HG03139 (cell line): ENCODE results near the gene PLEKHG1.

ENCODE experiments used
- ATAC-seq: cut with Tn5 transposase; IDR thresholded peaks from one replicate; pipeline ENCODE4 v1.9.1; 2021; ENCODE audit not compliant: unreplicated experiment

PLEKHG1 gene

DNA sequence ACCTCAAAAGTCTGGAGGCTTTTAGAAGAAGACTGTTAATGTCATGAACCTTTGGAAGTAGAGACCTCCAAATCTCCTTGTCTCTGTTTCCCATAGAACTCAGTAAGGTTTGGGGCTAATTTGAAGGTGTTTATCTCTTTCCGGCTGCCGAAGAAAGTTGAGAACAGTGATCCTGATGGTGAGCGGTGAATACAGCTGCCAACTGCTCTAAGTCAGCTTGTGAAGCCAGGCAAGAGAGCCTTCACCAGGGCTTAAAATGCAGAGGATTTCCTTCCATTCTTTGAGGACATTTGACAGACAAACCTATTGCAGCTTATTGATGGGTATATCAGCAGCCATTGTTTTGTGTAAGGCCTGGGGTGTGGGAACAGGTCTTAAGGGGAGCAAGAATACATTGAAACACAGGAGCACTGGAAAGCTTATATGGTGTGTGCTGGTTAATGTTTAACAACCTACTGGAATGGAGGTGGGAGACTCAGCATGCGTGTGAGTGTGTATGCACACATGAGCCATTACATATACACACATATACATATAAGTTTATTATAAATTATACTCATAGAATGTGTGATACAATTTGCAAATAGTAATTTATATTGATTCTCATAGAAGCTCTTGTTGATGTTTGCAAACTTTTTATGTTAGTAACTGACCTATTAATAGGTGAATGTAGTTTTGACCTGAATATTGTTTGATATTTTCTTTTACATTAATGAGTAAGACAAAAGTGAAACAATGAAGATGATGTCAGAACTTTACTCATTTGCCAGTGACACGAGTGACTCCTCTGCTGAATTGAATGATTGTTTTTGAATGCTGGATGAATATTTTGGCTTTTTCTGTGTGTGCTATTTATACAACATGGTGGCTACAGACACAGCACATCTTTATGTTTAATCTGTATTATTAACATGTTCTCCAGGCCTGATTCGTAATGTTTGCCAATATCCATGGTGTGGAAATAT, 18.1 kb downstream of the PLEKHG1 start:
- ATAC-seq, result no peak

DNA sequence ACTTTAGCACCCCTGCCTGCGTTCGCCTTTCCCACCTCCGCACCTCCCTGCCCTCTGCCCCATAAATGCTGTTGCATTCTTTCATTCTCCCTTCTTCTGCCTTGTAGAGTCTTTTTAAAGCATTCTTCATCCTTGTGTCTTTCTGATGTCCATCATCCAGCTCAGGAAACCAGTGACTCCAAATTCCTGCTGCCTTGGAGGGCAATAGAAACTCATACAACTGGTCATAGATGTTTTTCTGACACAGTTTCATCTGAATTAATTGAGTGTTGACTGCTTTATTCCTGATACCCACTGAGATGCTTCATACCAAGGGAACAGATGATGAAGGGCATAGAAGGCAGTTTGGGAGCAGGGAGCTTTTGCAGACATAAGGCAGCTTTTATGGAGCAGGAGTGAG, 19.6 kb downstream of the PLEKHG1 start:
- ATAC-seq, result no peak

DNA sequence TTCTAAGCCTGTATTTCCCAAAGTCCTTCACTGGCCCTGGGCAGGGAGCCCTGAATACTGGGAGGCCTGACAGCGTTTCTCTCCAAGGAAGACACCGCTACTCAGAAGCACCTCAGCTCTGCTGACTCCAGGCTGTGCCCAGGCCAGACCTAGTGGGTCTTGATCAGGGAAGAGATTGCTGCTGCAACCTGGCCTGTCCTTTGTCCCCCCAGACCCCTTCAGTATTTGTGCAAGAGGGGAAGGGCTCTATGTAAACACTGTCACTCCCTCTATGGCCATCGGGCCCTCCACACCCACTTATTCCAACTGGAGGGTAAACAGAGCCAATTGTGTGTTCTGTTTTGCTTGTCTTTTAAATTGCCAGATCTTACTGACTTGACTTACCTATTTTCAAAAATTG, 20.6 kb downstream of the PLEKHG1 start:
- no peak for ATAC-seq

DNA sequence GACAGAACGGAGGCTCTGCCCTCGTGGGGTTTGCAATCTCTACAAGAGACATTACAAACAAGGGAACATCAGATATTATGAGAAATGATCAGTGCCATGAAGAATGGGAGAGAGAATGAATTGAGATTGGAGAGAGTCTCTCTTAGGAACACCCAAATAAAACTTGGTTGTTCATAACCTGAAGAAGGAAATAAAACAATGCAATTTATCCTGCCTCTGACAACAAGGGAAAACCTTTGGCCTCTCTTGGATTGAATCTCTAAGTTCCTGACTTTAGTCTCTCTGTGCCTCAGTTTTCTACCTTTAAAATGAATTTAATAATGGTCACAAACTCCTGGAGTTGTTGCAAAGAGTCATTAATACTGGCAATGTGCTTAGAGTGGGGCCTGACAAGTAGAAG, 21.1 kb downstream of the PLEKHG1 start:
- no peak for ATAC-seq

DNA sequence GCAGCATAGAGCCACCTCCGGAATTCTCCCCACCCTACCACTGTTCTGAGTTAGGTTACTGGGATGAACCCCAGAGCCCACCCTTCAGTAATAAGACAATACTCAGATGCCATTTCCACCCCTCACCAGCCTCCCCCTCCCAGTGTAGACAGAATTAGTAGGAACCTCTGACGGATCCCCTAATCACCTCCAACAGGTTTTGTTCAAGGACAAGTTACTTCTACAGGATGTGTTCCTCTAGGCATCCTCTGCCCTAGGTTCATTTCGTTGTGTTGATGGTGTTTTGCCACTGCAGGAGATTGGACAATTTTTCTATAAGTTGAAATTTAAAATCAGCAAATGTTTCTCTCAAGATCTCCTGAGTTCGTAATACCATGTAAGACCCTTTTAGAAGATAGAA, 22.8 kb downstream of the PLEKHG1 start:
- no peak for ATAC-seq

DNA sequence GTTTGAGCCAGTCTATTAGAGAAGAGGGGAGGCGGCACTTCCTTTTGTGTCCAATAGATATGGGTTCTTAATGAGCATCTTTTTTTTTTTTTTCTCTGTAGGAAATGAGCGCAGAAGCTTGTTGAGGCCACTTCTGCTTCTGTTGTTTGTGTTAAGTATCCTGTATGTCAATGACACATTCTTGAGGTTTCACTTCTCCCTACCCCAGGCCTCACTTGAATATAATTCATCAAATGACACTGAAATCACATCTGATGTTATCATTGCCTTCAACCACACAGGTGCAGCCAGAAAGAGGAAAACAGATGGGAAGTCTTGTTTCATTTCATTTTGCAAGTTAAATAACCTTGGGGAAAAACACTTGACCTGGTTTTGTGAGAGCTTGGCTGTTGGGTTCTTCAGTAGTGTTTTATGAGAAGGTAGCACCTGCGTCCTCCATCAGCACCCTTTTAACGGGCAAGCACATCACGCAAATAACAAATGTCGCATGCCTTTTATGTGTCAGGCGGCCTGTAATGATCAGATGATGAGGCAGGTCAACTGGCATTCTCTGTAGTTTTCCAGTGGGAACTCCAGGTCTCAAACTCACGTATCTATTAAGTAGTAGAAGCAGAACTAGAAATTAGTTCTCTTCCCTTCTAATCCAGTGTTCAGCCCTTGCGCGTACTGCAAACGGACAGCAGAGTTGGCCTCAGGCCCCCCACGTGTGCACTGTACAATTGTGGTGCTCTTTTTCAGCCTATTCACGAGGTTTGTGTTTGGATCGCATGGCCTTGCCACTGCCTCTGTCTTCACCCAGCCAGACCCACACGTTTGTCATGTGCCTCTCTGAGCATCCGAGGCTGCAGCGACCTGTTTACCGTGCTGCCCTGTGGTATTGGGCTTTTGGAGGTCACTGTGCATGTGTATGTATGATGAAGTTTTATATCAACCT, 23.5 kb downstream of the PLEKHG1 start:
- ATAC-seq, result peak; percentile 96

DNA sequence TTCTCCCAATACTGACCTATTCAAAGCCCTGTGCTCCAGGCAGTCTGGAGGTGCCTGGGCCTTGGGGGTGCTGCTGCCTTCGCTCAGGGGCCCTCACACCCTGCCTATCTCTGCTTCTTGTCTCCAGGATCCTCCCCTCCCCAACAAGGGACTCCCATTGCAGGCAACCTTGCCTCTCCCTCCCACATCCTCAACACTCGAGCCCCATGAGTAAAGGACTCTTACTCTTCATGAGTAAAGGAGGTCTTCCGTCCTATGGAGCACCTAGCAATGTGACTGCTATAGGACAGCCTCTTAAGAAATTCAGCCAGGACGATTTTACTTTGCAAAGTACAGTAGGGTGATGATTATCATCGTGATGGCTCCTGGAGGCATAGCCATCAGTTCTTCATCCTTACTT, 24.5 kb downstream of the PLEKHG1 start:
- no peak for ATAC-seq

DNA sequence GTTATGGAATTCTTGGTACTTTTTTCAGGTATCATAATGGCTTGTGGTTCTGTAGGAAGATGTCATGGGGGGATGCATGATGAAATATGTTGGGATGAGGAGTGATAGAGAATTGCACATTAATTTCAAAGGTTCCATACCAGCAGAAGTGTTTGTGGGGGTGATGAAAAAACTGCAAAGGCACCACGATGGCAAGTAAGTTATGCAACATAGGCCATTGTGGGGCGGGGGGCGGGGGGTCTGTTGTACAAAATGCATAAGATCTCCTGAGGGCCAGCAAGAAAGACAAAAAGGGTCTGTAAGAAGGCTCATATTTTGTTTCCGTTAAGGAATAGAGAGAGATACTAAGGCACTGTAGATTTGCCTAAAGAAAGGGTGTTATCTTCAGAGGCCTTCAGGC, 26.2 kb downstream of the PLEKHG1 start:
- no peak for ATAC-seq

DNA sequence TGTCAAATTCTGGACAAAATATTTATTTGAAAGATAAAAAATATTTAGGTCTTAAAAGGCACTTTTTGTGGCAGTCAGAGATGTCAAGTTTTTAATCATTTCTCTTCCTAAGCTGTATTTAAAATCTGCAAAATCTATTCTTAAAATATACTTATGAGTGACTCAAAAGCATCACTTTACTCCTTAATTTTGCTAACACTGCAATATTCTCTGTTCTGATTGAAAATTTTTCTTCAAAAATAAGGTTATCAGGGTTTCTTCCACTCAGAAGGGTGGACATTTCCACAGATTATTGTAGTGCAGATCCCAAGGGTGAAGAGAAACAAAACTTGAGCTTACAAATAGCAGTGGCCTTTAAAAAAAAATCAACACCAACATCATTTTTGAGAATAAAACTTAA, 27.5 kb downstream of the PLEKHG1 start:
- ATAC-seq, result no peak

DNA sequence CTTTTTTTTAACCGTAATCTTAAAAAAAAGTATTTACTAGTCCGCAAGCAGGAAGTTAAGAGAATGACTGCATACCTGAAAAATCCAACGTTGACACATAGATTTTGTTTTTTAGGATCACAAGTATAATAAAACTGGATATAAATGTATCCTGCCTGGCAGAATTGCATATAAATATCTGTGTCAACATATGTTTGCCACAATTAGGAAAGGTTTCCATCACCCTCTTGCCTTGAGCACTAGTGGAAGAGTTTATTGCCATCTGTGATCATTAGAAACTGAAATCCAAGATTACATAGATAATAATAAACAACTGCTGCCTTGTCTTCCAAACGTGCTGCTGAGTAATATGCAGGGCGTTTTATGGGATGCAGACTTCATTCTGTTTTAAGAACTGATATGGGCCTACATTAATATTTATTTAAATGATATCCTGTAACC, 27.9 kb downstream of the PLEKHG1 start:
- no peak for ATAC-seq

DNA sequence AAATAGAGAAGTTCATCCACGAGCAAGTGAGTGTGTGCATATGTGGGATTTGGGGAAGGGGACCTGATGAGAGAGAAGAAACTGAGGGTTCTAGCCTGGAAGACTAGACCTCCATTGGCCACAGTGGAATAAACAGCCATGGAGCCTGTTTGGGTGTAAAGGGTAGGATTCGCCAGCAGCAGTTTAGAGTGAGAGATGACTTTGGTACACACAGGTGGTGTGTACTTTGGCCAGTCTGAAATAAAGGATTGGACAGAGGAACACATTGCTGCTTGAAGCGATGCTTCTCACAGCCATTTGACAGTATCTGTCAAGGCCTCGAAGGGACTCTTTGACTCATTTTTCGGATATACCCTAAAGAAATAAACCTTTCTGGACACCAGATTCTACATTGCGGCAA, 29.2 kb downstream of the PLEKHG1 start:
- no peak for ATAC-seq

DNA sequence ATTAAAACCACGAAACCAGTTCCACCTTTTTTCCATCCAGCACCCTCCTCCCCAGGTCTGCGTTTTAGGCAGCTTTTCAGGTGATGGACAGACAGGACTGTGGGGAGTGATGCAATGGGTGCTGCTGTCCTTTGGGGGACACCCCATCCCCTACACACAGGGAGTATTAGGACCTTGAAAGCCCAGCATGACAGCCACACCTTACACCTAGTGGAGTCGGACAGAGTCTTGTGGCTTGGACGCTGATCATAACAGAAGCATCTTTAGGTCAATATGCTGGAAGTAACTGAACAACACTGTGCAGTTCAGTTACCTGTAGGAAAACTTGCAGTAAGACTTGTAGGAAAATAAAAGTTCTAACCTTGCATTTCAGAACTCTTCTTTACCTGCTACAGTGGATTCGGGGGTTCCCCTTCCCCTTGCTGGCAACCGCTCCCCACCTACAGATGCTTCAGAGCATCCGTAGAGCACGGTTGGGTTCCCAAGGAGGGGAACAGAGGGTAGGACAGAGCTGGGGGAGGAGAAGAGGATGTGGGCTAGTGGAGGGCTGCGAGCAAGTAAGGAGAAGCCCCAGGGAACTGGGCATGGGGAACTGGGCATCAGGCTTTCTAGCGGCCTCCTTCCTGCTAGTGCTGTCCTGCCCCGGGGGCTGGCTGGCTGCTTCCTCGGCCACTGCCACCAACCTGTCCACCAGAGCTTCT, 31.7 kb downstream of the PLEKHG1 start:
- peak; percentile 44 for ATAC-seq

DNA sequence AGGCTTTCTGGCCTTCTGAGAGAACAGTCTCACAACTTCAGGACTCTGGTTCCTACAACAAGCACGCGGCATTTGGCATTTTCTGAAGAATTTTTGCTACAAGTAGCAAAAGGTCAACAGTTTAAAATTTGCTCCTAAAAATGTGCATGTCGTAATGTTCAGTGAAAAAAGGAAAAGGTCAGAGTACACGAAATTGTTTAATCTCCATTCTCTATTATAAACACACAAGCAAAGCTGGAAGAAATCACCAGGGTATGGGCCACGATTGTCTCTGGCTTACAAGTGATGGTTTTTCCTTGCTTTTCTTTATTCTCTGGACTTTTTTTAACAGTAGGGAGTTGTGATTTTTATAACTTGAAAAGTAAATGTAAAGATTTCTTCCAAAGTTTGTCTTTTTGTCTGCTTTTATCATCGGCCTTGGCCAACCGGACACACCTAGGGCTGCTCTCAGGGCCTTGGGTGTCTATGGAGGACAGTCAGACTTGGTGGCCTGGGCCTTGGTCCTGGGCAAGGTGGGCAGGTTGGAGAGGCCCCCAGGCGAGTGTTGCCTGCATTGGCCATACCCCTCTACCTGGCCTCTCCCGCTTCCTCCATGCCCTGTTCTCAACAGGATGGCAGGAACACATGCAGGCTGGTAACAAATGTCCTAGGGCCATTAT, 32.4 kb downstream of the PLEKHG1 start:
- ATAC-seq, result no peak

DNA sequence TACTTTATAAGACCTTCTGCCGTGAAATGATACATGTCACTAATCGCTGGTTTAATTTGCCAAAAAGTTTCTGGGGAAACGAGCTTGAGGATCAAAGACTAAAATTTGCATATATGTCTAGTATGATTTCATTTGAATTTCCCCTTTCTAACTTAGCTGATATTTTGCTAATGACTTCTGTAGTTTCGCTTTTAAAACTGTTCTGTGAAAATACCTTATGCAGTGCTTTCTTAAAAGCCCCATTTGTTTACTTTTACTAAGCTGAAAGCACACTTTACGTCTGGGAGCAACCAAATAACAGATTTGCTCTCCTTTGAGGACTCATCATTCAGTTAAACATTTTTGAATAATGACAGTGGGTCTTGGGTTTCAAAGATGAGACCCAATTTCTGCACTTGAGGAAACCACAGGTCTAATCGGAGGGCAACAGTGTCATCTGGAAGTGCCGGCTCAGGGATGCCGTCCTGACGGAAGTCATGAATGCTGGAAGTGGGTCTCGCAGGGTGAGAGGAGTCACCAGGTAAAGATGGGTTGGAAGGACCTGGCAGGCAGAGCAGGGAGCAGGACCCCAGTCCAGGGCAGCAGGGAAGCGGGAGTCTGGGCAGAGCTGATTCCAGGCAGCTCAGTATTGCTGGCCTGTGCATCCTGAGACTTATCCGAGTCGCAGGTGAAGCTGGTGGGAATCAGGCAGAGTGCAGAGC, 33.2 kb downstream of the PLEKHG1 start:
- ATAC-seq, result peak; percentile 37

DNA sequence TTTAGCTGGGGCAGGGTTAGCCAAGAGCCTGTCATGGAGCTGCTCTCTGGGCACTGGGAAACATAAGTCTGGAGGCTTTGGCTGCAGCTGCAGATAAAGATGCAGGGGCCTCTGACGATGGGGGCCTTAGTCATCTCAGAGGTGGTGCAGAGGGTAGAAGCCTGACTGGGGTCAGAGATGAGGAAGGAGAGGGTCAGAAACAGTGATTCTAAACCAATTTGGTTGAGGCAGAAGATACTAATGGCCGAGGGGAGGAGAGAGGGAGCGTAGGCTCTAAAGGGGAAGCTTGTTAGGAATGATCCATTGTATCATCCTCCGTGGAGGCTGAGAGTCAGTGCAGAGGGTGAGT, 33.8 kb downstream of the PLEKHG1 start:
- peak; percentile 11 for ATAC-seq

DNA sequence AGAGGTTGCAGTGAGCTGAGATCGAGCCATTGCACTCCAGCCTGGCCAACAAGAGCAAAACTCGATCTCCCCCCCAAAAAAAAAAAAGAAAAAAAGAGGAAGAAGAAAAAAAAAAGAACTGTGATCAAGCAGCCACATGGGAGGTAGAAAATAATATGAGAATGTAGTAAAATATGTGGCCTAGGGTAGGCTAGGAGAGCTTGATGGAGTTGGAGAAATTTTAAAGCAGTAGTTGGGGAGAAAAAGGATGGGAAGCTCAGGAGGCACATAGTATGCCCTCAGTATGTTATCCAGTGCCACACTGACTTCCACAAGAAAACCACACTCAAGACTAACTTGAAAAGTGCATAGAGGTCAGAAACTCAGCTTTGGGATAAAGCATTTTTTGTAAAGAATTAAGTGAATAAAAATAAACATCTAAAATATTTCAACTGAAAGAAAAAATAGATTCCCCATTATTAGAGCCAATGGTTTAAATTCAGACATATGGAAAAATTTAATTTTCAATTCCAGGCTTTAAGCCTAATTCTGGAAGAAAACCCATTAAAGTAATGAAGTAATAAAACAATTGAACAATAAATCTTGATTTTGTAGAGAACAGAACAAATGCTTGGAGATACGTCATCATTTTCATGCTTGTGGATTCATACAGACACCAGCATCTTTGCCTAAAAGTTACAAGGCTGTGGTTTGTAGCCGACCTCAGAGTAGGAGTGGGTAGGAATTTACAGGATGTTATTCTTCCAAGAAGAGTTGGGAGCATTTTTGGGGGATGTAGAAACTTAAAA, 34.7 kb downstream of the PLEKHG1 start:
- ATAC-seq, result no peak

DNA sequence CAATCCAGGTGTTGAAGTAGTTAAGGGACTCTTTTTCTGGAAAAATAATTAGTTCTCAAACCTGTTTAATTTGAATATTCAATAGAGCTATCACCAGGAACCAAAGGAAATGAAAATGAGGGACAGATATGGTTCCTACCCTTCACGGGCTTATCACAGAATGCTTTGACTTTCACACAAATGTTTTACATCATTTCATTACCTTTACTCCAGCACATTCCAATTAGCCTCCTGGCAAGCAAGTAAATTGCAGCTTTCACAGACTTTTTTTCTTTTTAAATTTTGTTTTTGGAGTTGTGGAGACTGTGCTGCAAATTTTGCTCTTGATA, 35.2 kb downstream of the PLEKHG1 start:
- no peak for ATAC-seq

DNA sequence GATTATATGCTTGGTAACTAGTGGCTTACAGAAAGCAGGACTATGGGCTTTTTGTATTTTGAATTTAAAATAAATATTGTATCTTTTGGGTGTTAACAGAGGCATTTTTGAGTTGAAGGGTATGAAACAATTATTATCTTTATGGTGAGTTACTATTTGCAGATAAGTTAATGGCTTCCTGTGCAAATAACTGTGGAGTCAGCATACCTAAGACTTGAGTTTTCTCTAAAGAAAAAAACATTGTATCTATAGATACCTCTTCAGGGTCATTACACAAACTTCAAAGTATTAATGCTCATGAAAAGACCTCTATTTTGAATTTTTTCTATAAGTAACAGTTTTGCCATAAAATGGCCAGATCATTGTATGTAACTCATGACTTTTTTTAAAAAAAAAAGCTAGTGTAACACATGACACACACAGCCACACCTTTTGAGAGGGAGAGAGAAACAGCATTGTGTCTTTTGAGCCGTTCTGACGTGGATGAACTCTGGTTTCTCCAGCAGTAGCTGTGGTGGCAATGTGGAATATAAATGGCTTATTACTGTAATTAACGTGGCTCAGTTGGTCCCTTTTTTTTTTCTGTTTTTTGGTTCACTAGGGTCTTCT, 36.3 kb downstream of the PLEKHG1 start:
- no peak for ATAC-seq

DNA sequence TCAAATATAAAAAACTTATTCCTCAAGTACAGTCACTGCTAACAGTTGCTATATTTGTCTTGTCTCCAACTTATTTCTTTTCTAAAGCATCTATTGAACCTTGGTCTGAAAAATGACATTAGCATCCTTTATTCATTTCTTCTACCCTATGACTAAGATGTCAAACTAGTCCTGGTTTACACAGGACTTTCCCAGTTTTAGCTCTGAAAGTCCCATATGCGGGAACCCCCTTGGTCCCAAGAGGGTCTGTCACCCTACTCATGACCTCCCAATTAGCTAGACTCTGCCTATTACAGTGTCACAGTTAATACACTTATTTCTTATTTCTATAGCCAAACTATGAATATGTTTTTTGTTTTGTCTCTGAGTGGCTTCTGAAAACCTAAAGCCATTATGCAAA, 37.1 kb downstream of the PLEKHG1 start:
- no peak for ATAC-seq
